ENCODE results near the gene ADGRF3. TPM values are rescaled to one million over a fixed set of nuclear protein-coding genes. Genes with fewer than 3 reads are reported as not detected.

Gene ADGRF3
- total RNA-seq, 1 experiment from 2014 or later = 0.48 TPM

- CTCF ChIA-PET = interaction anchor here (0.6 kb wide), 1 partner anchor 48 kb away, joined by 7 read pairs; no protein-coding TSS in a partner anchor
- intact Hi-C loops (cut with micrococcal nuclease; ENCODE audit: unreplicated experiment) = no loop called here
Measured at GRCh38 chr2:26387189-26387588, 40.6 kb upstream of the ADGRF3 start.

DNA sequence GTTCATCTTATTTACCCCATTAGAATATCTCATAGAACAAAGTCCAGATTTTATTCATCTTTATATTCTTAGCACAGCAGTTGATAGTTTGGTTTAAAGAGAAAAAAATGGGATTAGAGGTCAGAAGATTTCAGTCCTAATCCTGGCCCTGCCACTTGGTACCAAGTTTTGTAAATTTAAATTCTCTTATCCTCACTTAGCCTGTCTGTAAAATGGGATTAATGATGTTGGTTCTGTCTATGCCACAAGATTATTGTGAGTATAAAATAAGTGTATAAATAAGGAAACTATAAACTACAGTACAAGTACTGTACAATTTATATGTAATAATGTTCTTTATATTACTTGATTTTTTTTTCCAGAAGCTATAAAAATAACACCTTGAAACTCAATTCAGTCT is 38.0 kb upstream of the ADGRF3 start:
- H3K4me1 ChIP-seq (replicated peaks; ENCODE audit: insufficient read depth) = 0 out of 2 replicates have a peak, but pooled peaks cover 5% of the 10 kb centered on the region
- no peak overlapping the region for H3K4me2 ChIP-seq
- TF ChIP-seq, protein P1, sequence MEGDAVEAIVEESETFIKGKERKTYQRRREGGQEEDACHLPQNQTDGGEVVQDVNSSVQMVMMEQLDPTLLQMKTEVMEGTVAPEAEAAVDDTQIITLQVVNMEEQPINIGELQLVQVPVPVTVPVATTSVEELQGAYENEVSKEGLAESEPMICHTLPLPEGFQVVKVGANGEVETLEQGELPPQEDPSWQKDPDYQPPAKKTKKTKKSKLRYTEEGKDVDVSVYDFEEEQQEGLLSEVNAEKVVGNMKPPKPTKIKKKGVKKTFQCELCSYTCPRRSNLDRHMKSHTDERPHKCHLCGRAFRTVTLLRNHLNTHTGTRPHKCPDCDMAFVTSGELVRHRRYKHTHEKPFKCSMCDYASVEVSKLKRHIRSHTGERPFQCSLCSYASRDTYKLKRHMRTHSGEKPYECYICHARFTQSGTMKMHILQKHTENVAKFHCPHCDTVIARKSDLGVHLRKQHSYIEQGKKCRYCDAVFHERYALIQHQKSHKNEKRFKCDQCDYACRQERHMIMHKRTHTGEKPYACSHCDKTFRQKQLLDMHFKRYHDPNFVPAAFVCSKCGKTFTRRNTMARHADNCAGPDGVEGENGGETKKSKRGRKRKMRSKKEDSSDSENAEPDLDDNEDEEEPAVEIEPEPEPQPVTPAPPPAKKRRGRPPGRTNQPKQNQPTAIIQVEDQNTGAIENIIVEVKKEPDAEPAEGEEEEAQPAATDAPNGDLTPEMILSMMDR (conservative IDR thresholded peaks at IDR 0.05) = no peak
- TF ChIP-seq EZH2 (IDR thresholded peaks at IDR 0.05; ENCODE audit: low read depth) = no peak
- peak overlapping the region; percentile 11; the same call in 1 of the 2 replicates for H3K27ac ChIP-seq
- no peak overlapping the region for H3K4me3 ChIP-seq
- CTCF ChIA-PET = interaction anchor here (1.0 kb wide), 1 partner anchor 78 kb away, joined by 3 read pairs; no protein-coding TSS in a partner anchor
- H3K9me3 ChIP-seq (ENCODE audit: insufficient read depth, low read depth) = no peaks in the 10 kb centered on the region
- intact Hi-C loops (cut with micrococcal nuclease; ENCODE audit: unreplicated experiment) = no loop called here
- H3K36me3 ChIP-seq (ENCODE audit: low read depth) = peaks cover 51% of the 10 kb centered on the region
- no peak overlapping the region for H2AFZ ChIP-seq
- POLR2A ChIA-PET (ENCODE audit: unreplicated experiment) = interaction anchor here (0.7 kb wide), 2 partner anchors 12 to 142 kb away, joined by 4 to 8 read pairs; no protein-coding TSS in a partner anchor
- no peaks in the 10 kb centered on the region for H3K79me2 ChIP-seq (ENCODE audit: low read depth)
- peaks cover 38% of the 10 kb centered on the region for H3F3A ChIP-seq (ENCODE audit: insufficient read depth, low read depth)
- no TSS peak for BruUV-seq (replicated peaks)
- DNase-seq = no peak
- H4K20me1 ChIP-seq (ENCODE audit: insufficient read depth) = 0 out of 2 replicates have a peak, but pooled peaks cover 7% of the 10 kb centered on the region
- H3K9me2 ChIP-seq (ENCODE audit: insufficient read depth) = no peaks in the 10 kb centered on the region
- H3K27me3 ChIP-seq (ENCODE audit: insufficient read depth, low read depth) = no peaks in the 10 kb centered on the region

More at GRCh38 chr2:26387189-26387588, 40.6 kb upstream of the ADGRF3 start:
- Histone ChIP-seq H4K20me1 (ENCODE audit: insufficient read depth) (0 out of 2 replicates have a peak, but pooled peaks cover 7% of the 10 kb centered on the region), H3F3A (ENCODE audit: insufficient read depth, low read depth) (peaks cover 27% of the 10 kb centered on the region), H3K9me2 (ENCODE audit: insufficient read depth) (no peaks in the 10 kb centered on the region), H3K27ac (no peak overlapping the region), H3K79me2 (ENCODE audit: low read depth) (no peaks in the 10 kb centered on the region), H3K9me3 (ENCODE audit: insufficient read depth, low read depth) (no peaks in the 10 kb centered on the region), H3K36me3 (ENCODE audit: low read depth) (peaks cover 48% of the 10 kb centered on the region), H2AFZ (no peak overlapping the region), H3K4me3 (no peak overlapping the region), H3K27me3 (ENCODE audit: insufficient read depth, low read depth) (no peaks in the 10 kb centered on the region), H3K4me2 (no peak overlapping the region), H3K4me1 (replicated peaks; ENCODE audit: insufficient read depth) (0 out of 2 replicates have a peak, but pooled peaks cover 5% of the 10 kb centered on the region)
- DNase-seq = no peak
- POLR2A ChIA-PET (ENCODE audit: unreplicated experiment) = no interaction called here
- no TSS peak for BruUV-seq (replicated peaks)
- TF ChIP-seq, protein P1 (conservative IDR thresholded peaks at IDR 0.05) = no peak
- TF ChIP-seq EZH2 (IDR thresholded peaks at IDR 0.05; ENCODE audit: low read depth) = no peak

DNA sequence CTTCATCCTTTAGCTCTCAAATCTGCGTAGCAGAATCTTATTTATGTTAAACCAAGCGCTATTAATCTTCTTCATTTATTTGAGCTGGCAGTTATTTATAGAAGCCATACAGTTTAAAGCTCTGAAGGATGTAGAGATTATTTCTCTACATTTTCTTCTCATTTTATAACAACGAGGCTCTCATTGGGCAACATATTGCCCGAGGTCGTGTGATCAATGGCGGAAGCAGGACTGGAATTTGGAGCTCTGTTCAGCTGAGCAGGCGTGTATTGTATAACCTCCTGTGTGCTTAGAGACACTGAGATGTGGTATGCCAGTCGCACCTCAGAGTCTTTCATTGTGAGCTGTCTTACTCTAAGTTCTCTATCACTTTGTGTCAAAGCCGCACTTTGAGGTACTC is 37.6 kb upstream of the ADGRF3 start:
- H3F3A ChIP-seq (ENCODE audit: insufficient read depth, low read depth) = peaks cover 38% of the 10 kb centered on the region
- H3K4me2 ChIP-seq = no peak overlapping the region
- ChIA-PET CTCF (interaction anchor here (1.0 kb wide), 1 partner anchor 78 kb away, joined by 3 read pairs; no protein-coding TSS in a partner anchor), POLR2A (ENCODE audit: unreplicated experiment) (interaction anchor here (0.7 kb wide), 1 partner anchor 12 kb away, joined by 4 read pairs; no protein-coding TSS in a partner anchor)
- no peaks in the 10 kb centered on the region for H3K9me2 ChIP-seq (ENCODE audit: insufficient read depth)
- no peaks in the 10 kb centered on the region for H3K27me3 ChIP-seq (ENCODE audit: insufficient read depth, low read depth)
- no peak overlapping the region for H2AFZ ChIP-seq
- DNase-seq = peak in 1 of 2 experiments; percentile 66
- H3K4me3 ChIP-seq = no peak overlapping the region
- H3K36me3 ChIP-seq (ENCODE audit: low read depth) = peaks cover 47% of the 10 kb centered on the region
- H4K20me1 ChIP-seq (ENCODE audit: insufficient read depth) = 0 out of 2 replicates have a peak, but pooled peaks cover 7% of the 10 kb centered on the region
- H3K79me2 ChIP-seq (ENCODE audit: low read depth) = no peaks in the 10 kb centered on the region
- 0 out of 2 replicates have a peak, but pooled peaks cover 5% of the 10 kb centered on the region for H3K4me1 ChIP-seq (replicated peaks; ENCODE audit: insufficient read depth)
- no peaks in the 10 kb centered on the region for H3K9me3 ChIP-seq (ENCODE audit: insufficient read depth, low read depth)
- BruUV-seq (replicated peaks) = no TSS peak
- H3K27ac ChIP-seq = peak overlapping the region; percentile 11; the same call in 1 of the 2 replicates
- no peak for TF ChIP-seq EZH2 (IDR thresholded peaks at IDR 0.05; ENCODE audit: low read depth)
- TF ChIP-seq, protein P1 (conservative IDR thresholded peaks at IDR 0.05) = no peak
- intact Hi-C loops (cut with micrococcal nuclease; ENCODE audit: unreplicated experiment) = no loop called here
